Skeletal muscle cell (primary cell): Measurements from ENCODE around the gene LMNA.

Source experiments
- DNase-seq: peaks from one replicate; pipeline ENCODE4 v3.0.0-alpha.2; 2010; ENCODE audit warnings: low read depth
- H3K4me3 ChIP-seq: 2 replicates; pipeline ENCODE4 v1.5.1; 2011; ENCODE audit warnings: low read depth, mild to moderate bottlenecking, control low read depth, low read length, moderate library complexity

The LMNA gene

GRCh38 chr1:156129687-156130577, 15.4 kb downstream of the LMNA start:
- DNase-seq, result peak; percentile 87
- peak overlapping the region; percentile 29 for H3K4me3 ChIP-seq

- no peak for DNase-seq
- no peak overlapping the region for H3K4me3 ChIP-seq
These were observed 16.0 kb downstream of the LMNA start for GRCh38 chr1:156130578-156130942.

GRCh38 chr1:156134716-156135435, 20.4 kb downstream of the LMNA start:
- no peak for DNase-seq
- H3K4me3 ChIP-seq, result no peak overlapping the region

- no peak for DNase-seq
These were observed 21.7 kb downstream of the LMNA start for GRCh38 chr1:156135930-156136871.

GRCh38 chr1:156136970-156137483, 22.5 kb downstream of the LMNA start:
- no peak overlapping the region for H3K4me3 ChIP-seq

More at GRCh38 chr1:156135930-156136871, 21.7 kb downstream of the LMNA start:
- H3K4me3 ChIP-seq, result no peak overlapping the region

GRCh38 chr1:156138458-156138867, 24.0 kb downstream of the LMNA start:
- H3K4me3 ChIP-seq, result no peak overlapping the region
- no peak for DNase-seq

More at GRCh38 chr1:156136970-156137483, 22.5 kb downstream of the LMNA start:
- no peak for DNase-seq

GRCh38 chr1:156140879-156141707, 26.6 kb downstream of the LMNA start:
- no peak for DNase-seq
- no peak overlapping the region for H3K4me3 ChIP-seq

- DNase-seq, result no peak
These were observed 29.4 kb downstream of the LMNA start for GRCh38 chr1:156143765-156144489.

GRCh38 chr1:156144742-156145141, 30.2 kb downstream of the LMNA start:
- no peak overlapping the region for H3K4me3 ChIP-seq
- no peak for DNase-seq

More at GRCh38 chr1:156143765-156144489, 29.4 kb downstream of the LMNA start:
- no peak overlapping the region for H3K4me3 ChIP-seq

- no peak for DNase-seq
- no peak overlapping the region for H3K4me3 ChIP-seq
These were observed 31.1 kb downstream of the LMNA start for GRCh38 chr1:156145650-156146019.

GRCh38 chr1:156146020-156146768, 31.7 kb downstream of the LMNA start:
- H3K4me3 ChIP-seq, result no peak overlapping the region
- peak; percentile 89 for DNase-seq

- H3K4me3 ChIP-seq, result no peak overlapping the region
- DNase-seq, result no peak
These were observed 32.4 kb downstream of the LMNA start for GRCh38 chr1:156146769-156147405.

- no peak for DNase-seq
- H3K4me3 ChIP-seq, result no peak overlapping the region
These were observed 33.7 kb downstream of the LMNA start for GRCh38 chr1:156148216-156148615.

GRCh38 chr1:156149374-156150332, 35.1 kb downstream of the LMNA start:
- DNase-seq, result no peak
- no peak overlapping the region for H3K4me3 ChIP-seq

- no peak overlapping the region for H3K4me3 ChIP-seq
- no peak for DNase-seq
These were observed 36.0 kb downstream of the LMNA start for GRCh38 chr1:156150333-156151011.
